ENCODE data around the gene ANGPT4. TPM values are rescaled to one million over a fixed set of nuclear protein-coding genes. Genes with fewer than 3 reads are reported as not detected.

ANGPT4 gene
- total RNA-seq, 2 experiments from 2014 or later, result not detected

GRCh38 chr20:865440-865839 lies 50.7 kb downstream of the ANGPT4 start:
- H3K27ac Mint-ChIP-seq, result no peak overlapping the region
- Histone ChIP-seq H3K27ac (ENCODE audit: low read depth in 1 of 2, low read length in 2 of 2) (no peak overlapping the region), H3K36me3 (ENCODE audit: insufficient read depth, low read length) (no peaks in the 10 kb centered on the region), H3K4me1 (ENCODE audit: insufficient read depth, low read length) (no peaks in the 10 kb centered on the region), H3K4me3 (ENCODE audit: low read length) (no peak overlapping the region), H3K9me3 (ENCODE audit: control insufficient read depth in 1 of 2, insufficient read depth in 1 of 2, low read length in 2 of 2) (no peaks in the 10 kb centered on the region), H3K27me3 (ENCODE audit: control insufficient read depth in 1 of 2, insufficient read depth in 2 of 2, low read length in 2 of 2) (no peaks in the 10 kb centered on the region)
- H3K4me1 Mint-ChIP-seq (ENCODE audit: low read depth), result no peaks in the 10 kb centered on the region
- H3K9me3 Mint-ChIP-seq, result no peaks in the 10 kb centered on the region
- POLR2A ChIA-PET, result no interaction called here
- DNase-seq (no peak), ATAC-seq (ENCODE audit: poor library complexity) (no peak)
- CTCF ChIA-PET, result no interaction called here
- H3K36me3 Mint-ChIP-seq (ENCODE audit: low read depth), result no peaks in the 10 kb centered on the region
- intact Hi-C loops (cut with DNase I, micrococcal nuclease), result no loop called here
- no peaks in the 10 kb centered on the region for H3K27me3 Mint-ChIP-seq
- TF ChIP-seq CTCF (IDR thresholded peaks at IDR 0.05), result no peak
- H3K4me3 Mint-ChIP-seq, result no peak overlapping the region

- no peaks in the 10 kb centered on the region for H3K36me3 Mint-ChIP-seq (ENCODE audit: low read depth)
- POLR2A ChIA-PET, result no interaction called here
- TF ChIP-seq CTCF (IDR thresholded peaks at IDR 0.05), result no peak
- H3K4me3 Mint-ChIP-seq, result no peak overlapping the region
- Histone ChIP-seq H3K27ac (ENCODE audit: low read depth in 1 of 2, low read length in 2 of 2) (no peak overlapping the region), H3K27me3 (ENCODE audit: control insufficient read depth in 1 of 2, insufficient read depth in 2 of 2, low read length in 2 of 2) (no peaks in the 10 kb centered on the region), H3K4me3 (ENCODE audit: low read length) (no peak overlapping the region), H3K4me1 (ENCODE audit: insufficient read depth, low read length) (peaks cover 32% of the 10 kb centered on the region), H3K36me3 (ENCODE audit: insufficient read depth, low read length) (no peaks in the 10 kb centered on the region), H3K9me3 (ENCODE audit: control insufficient read depth in 1 of 2, insufficient read depth in 1 of 2, low read length in 2 of 2) (no peaks in the 10 kb centered on the region)
- CTCF ChIA-PET, result no interaction called here
- intact Hi-C loops (cut with DNase I, micrococcal nuclease), result no loop called here
- no peak overlapping the region for H3K27ac Mint-ChIP-seq
- H3K27me3 Mint-ChIP-seq, result no peaks in the 10 kb centered on the region
- H3K4me1 Mint-ChIP-seq (ENCODE audit: low read depth), result peaks cover 31% of the 10 kb centered on the region
- H3K9me3 Mint-ChIP-seq, result no peaks in the 10 kb centered on the region
- DNase-seq (no peak), ATAC-seq (ENCODE audit: poor library complexity) (no peak)
Observed at GRCh38 chr20:860891-861290, 55.2 kb downstream of the ANGPT4 start.

GRCh38 chr20:859751-860231 lies 56.3 kb downstream of the ANGPT4 start:
- ChIA-PET POLR2A (no interaction called here), CTCF (no interaction called here)
- Histone ChIP-seq H3K36me3 (ENCODE audit: insufficient read depth, low read length) (no peaks in the 10 kb centered on the region), H3K27ac (ENCODE audit: low read depth in 1 of 2, low read length in 2 of 2) (no peak overlapping the region), H3K4me3 (ENCODE audit: low read length) (no peak overlapping the region), H3K9me3 (ENCODE audit: control insufficient read depth in 1 of 2, insufficient read depth in 1 of 2, low read length in 2 of 2) (no peaks in the 10 kb centered on the region), H3K4me1 (ENCODE audit: insufficient read depth, low read length) (peaks cover 43% of the 10 kb centered on the region), H3K27me3 (ENCODE audit: control insufficient read depth in 1 of 2, insufficient read depth in 2 of 2, low read length in 2 of 2) (no peaks in the 10 kb centered on the region)
- Mint-ChIP-seq H3K27me3 (no peaks in the 10 kb centered on the region), H3K9me3 (no peaks in the 10 kb centered on the region), H3K27ac (no peak overlapping the region), H3K36me3 (ENCODE audit: low read depth) (no peaks in the 10 kb centered on the region), H3K4me1 (ENCODE audit: low read depth) (peaks cover 33% of the 10 kb centered on the region), H3K4me3 (no peak overlapping the region)
- intact Hi-C loops (cut with DNase I, micrococcal nuclease), result no loop called here
- DNase-seq, result no peak
- no peak for ATAC-seq (ENCODE audit: poor library complexity)
- TF ChIP-seq CTCF (IDR thresholded peaks at IDR 0.05), result no peak

All from CD4-positive, alpha-beta T cell (primary cell).